HG02642 (cell line): Measurements from ENCODE around the gene EHBP1.
"Not testable (repeated sequence)": the region's sequence is repeated elsewhere in the genome, so short reads cannot be mapped to it uniquely, and the experiment has no call there.

Experiments used
- ATAC-seq: cut with Tn5 transposase; IDR thresholded peaks from one replicate; pipeline ENCODE4 v1.9.1; 2021; ENCODE audit warnings: mild to moderate bottlenecking; ENCODE audit not compliant: unreplicated experiment, poor library complexity

The EHBP1 gene

DNA sequence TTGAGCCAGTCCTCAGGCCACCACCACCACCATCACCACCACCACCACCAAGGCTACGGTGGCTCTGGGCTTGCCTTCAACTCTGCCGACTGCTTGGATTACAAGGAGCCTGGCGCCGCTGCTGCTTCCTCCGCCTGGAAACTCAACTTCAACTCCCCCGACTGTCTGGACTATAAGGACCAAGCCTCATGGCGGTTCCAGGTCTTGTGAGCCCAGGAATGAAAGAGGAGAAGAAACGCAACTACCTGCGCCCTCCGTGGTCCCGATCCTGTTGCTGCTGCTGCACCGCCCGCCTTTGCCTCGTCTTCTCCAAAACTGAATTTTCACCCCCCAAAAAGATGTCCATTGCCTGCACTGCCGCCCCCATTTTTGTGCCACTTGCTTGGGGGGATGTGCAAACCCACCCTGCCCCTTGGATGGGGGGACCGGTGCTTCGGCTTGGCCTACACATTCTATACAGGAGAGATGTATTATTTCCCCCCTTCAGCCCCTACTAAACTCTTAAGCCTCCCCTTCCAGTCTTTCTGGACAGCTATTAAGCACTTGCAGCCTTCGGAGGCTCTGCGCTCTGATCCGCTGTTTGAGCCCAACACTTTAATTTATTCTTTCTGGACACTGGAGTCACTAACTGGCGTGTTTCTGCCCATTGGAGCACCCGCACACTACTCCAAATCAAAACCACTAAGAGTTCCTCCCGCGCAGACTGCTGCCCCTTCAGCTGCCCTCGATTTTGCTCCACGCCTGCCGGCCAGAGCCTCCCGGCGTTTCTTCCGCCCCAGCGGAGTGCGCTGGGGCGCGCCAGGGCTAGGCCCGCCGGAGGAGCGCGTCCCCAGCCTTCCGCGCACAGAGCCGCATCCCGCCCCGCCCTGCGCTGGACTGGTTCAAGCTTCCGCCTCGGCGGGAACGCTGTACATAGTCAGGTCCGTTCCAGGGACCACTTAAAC, 350.9 kb downstream of the EHBP1 start:
- ATAC-seq = peak; percentile 38

DNA sequence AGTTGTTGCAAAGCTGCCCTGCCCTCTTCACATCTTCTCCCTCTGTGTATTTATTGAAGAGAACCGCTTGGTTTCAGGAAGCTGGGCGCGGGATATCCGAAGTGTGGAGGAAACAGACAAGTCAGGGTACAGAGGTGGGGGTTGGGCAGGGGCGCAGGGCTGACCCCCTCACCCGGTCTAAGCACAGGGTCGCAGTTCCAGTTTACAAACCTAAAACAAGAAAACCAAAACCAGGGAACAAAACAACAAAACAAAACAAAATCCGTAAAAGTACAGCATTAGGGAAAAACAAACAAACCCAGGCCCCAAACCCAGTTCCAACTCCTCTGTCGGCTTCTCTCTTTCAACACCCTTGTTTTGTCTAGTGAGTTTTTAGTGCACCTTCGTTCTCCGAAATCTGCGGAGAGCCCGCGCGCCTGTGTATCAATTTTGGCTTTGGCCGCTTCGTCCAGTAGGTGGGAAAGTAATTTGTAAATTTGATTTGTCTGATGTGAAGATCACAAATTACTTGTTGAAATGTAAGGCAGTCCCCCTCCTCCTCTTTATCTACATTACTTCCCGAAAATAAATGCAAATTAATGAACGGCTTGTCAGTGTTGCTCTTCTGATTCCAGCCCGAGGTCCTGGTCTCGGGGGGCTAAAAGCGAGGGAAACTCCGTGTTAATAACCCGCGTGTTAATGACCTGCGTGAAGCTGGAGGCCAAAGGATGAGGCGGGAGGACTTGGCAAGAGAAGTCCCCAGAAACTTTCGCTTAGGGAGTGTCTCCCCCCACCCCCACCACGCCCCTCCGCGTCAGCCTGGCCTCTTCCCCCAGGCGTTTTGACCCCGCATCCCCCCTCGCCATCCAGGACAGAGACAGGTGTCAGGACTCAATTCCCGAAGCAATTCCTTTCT, 352.0 kb downstream of the EHBP1 start:
- no peak for ATAC-seq

DNA sequence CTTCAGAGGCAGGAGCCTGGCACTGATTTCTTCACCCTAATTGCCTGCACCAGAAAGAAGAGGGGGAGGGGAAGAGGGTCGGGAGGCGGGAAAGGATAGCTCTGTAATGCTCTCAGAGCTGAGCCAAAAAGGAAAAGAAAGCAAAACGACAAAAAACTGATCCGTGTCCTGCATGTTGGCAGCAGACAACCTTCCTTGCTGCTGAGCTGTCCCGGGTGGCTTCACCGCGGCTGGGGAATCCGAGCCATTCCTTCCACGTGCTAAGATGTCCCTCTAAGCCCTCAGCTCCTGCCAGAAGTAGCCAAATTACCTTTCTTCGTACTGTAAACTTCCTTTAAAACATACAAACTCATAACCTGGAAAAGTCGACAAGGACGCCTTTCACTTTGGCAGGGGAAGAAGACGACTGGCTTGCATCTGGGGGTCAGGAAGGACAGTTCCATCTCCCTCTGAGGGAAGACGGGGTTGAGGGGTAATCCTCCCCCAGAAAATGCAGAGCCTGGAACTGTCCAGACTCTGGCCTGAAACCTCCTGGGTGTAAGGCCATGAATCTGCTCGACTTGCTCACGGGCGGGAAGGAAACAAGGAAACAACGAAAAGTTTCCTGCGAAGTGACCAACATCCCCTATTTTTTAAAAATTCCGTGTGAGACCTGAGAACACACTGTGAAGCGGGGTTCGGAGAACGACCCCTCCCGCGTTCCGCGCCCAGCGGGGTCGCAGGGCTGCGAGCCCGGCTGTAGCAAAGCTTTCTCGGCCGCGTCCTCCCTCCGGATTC, 352.8 kb downstream of the EHBP1 start:
- no peak for ATAC-seq

DNA sequence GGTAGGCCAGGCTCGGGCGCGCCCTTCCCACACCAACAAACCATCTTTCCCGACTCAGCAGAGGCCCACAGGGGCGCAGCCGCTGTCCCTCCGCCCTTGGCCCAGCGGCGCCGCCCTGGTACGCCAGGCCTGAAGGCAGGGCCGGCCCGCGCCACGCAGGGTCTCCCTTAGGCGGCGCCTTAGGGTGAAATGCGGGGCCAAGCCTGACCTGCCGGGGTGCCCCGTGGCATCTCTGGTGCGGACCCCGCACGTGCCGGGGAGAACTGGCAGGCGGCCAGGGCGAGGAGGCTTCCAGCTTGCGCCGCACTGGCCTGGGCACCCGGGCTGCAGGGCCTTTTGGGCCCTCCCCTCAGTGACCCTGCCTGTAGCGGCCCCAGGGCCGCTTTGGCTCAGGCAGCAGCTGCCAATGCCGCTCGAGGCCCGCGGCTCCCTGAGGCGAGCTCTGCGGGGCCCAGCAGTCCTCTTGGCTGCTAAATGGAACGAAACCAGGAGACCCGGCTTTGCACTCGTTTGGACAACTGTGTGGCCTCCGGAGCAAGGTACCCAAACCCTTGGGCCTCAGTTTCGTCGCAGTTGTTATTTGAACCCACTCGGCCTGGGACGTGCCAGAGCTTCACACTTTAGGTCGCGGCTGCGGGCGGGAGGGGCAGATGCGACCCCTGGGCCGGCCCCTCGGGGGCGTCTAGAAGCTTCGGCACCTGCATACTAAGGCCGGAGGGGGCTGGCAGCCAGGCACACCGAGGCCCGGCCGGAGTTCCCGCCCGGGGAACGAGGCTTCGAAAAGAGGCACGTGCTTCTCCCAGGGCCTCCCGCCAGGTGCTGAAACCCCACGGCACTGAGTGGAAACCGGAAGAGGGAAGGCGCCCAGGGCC, 353.6 kb downstream of the EHBP1 start:
- ATAC-seq = no peak

DNA sequence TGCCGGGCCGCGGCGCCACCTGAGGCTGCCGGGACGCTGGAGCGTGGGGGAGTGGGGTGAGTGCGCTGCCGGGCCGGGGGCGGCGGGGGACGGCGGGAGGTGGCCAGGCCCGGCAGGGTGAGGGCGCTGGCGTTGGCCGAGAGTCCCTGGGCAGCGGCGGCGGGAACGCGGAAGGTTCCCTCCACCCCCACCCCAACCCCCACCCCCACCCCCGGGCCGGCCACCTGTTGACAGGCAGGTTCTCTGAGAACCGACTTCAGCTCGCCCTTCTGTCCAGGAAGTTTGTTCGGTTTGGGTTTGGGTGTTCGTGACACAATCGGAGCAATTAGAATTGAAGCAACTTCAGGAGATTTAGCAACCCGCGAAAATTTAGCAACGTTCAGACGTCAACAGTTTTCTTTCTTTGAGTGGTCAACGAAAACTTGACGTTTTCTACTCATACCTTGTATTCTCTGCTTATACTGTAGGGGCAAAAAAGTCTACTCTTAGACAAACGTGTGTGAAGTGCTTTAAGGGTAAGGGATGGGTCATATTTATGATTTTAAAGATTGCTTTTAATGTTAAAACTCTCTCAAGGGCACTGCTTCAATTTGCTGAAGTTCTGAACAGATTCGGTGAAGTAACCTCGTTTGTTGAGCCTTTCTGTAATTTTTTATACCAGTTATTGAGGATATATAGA, 354.4 kb downstream of the EHBP1 start:
- ATAC-seq = no peak

DNA sequence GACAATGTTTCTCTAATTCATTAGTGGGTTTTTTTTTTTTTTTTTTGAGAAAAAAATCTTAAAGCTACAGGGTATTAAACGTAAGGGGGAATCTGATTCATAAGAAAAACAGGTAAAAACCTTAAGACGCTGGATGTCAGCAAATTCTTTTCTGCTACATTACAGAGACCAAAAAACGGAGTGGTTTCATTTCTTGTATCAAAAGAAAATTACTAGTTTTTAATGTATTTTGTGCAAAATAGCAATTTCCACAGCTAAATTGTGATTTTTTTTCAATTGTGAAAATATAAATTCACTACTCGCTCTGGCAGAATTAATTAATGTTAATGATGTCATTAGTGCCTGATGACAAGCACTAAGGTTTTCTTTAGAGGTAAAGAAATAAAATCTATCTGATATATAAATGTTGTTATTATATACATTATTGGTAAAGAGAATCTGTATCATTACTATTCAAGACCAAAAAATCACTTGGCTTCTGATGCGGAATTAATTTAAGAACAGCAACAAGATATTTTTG, 355.0 kb downstream of the EHBP1 start:
- no peak for ATAC-seq

DNA sequence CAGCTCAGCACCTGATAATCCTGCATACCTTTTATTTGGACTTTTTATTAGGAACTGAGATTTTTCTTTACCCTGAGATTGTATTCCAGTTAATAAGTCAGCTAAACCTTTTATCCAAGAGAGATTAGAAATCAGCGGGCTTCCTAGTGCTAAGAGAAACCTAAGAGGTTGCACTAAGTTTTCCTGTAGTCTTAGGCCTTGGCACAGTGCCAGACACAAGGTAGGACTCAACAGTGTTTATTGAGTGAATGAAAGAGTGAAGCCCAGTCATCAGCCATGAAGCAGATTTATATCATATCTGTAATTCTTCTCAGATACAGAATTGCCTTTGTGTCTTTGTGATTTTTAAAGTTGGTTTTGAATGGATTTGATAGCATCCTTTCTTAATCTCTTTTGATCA, 358.7 kb downstream of the EHBP1 start:
- ATAC-seq = no peak

DNA sequence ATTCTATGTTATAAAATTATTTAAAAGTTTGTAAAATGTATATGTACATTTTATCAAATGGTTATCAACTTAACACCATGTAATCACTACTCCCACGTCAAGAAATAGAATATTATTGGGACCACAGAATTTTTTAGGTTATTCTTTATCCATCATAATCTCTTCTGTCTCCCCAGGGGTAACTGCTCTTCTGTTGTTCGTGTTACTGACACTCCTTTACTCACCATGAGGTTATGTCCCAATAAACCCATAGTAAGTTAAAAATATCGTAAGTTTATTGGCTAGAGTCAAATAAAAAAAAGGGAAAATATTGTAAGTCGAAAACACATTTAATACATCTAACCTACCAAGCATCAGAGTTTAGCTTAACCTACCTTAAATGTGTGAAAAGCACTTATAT, 359.1 kb downstream of the EHBP1 start:
- ATAC-seq = no peak

DNA sequence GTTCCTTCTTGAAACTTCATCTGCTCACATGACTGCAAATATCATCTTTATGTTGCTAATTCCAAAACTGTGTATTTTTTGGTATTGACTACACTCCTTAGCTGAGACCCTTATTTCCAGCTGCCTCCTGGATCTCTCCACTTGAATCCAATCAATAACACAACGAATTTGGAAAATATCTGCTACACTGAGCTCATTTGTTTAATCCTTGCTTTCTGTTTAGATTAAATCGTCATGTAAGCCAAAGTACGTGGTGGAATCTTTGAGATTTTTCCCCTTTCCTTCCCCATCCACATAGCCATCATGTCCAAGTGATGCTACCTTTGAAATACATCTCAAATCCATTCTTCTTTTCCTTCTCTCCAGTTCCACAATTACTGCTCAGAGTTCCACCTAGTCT, 360.8 kb downstream of the EHBP1 start:
- no peak for ATAC-seq

DNA sequence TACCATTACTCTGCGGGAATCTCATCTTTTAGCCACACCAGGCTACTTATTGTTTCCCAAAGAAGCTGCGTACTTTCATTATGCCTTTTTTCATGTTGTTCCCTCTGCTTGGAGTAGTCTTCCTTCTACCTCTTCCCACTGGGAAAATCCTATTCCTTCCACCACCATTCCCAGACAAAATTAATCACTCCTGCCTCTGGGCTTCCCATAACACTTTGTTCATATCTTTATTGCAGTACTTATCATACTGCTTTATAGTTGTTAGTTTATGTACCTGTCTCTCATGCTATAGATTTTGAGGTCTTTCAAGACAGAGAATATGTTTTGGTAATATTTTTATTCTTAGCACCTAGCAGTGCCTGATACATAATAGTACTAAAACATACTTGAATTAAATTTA, 361.3 kb downstream of the EHBP1 start:
- ATAC-seq = no peak

DNA sequence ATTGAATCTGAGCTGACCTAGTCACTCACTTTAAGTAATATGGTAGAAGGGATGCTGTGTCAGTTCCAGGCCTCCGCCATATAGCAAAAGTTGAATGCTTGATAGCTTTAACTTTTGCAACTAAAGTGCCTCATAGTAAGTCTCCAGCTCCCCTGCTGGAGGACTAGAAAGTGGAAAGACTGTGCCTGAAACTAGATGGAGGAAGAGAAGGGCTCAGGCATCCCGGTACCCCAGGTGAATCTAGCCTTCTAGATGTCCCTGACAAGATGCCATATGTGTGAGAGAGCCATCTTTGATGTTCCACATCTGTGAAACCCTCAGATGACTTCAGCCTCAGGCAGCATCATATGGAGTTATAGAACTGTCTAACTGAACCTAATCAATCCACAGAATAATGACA, 366.2 kb downstream of the EHBP1 start:
- no peak for ATAC-seq

DNA sequence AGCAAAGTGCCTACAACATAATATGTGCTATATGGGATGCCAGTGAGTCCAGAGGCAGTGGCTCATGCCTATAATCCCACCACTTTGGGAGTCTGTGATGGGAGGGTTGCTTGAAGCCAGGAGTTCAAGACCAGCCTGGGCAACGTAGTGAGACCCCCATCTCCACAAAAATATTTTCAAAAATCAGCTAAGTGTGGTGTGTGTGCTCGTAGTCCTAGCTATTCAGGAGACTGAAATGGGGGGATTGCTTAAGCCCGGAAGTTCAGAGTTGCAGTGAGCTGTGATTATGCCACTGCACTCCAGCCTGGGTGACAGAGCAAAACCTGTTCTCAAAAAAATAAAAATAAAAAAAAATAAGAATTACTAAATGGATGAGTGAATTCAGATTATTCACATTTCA, 368.5 kb downstream of the EHBP1 start:
- no peak for ATAC-seq

DNA sequence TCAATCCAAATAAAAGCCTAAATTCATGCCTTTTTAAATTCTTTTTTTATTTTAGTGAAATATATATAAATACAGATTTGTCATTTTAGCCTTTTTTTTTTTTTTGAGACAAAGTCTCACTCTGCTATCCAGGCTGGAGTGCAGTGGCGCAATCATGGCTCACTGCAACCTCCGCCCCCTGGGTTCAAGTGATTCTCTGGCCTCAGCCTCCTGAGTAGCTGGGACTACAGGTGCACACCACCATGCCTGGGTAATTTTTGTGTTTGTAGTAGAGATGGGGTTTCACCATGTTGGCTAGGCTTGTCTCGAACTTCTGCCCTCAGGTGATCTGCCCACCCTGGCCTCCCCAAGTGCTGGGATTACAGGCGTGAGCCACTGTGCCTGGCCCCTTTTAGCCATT, 368.9 kb downstream of the EHBP1 start:
- not testable (repeated sequence) for ATAC-seq

DNA sequence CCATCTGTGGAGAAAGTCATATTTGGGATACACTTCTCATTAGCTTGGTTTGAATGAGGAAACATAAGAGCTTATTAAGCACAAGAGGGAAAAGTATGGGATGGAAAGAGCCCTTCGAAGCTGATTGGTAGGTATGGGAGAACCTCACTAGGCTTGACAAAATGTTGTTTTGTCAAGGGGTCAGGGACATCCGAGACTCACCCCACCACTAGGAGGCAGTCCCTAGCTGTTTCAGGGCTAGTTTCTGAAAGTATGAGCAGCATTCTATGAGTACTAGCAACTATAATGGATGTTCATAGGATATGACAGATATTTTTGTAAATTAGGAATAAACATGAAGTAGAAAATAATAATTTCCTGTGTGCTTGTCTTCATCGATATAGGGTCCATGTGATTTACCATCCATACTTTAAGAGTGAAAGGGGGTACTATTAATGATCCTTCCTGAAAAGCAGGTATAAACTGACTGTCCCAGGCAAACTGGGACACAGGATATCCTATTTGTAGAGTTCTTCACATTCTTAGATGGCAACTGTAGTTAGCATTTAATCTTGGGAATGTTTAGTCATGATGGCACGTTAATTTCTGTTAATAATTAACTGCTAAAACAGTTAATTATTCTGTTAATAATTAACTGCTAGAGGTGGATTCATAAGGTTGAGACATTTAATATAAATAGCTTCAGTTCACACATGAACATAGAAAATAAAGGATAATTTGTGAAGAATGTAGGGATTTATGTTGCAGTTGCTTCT, 373.5 kb downstream of the EHBP1 start:
- ATAC-seq = no peak

DNA sequence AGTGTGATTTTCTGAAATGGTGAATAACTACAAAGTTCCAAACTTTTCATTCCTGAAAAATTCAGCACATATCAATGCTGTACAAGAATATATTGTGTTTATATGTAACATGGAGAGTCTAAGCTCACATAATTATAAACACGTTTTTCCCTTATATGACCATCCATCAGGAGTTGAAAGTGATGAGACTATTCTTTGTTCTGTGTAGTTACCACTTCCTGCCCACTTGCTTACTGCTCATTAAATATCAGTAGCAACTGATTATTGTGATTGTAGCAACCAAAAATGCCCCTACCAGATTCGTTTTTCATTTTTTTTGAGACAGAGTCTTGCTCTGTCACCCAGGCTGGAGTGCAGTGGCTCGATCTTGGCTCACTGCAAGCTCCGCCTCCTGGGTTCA, 375.9 kb downstream of the EHBP1 start:
- no peak for ATAC-seq

DNA sequence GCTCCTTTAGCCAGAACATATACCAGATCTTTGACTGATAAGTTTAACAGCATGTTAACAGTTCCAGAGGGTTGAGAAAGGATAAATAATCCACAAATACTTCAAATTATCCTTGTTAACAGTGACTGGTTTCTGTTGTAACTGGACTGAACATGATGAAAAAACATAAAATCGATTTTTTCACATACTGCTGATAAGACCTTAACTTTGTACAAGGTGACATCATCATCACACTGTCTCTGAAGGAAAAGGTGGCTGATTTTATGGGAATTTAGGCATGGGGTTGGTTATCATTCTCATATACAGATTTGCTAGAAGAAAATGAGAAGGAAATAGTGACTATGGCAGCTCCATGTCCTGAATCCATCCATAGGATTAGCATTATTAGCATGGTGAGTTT, 381.2 kb downstream of the EHBP1 start:
- no peak for ATAC-seq

DNA sequence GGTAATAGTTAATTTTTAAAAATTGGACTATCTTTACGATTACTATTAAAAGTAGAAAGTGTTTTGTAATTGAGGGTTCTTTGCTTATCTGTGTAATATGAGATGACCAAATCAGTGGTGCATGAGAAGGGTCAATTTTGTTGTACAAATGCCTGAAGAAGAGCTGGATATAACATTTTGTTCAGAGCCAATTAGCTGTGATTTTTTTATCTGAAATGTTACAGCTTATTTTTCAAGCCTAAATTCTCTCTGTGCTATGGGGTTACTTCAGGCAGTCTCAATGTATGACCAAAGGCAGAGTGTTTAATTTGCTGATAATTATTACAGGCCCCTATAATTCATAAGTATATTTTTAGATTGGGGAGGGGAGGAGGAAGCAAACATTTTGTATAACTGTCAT, 386.9 kb downstream of the EHBP1 start:
- no peak for ATAC-seq

DNA sequence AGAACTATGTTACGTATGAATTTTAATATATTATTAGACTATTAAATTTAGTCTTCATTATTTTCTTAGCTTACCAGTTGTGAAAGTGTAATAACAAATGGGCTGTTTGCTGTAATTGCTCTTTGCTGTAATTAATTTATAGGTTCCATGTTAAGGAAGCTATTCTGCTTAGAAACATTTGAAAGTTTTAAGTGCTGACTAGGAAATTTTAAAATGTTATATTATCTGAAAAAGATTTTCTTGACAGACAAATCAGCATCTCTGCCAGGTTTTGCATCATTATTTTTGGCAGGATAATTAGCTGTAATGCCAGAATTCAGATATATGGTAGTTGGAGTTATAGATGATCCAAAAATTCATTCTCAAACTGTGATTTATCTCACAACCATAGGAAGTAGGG, 387.3 kb downstream of the EHBP1 start:
- ATAC-seq = no peak
